C1 segment of cervical spinal cord (tissue), 14 donors: ENCODE data around the gene ULBP1.
"Not testable (repeated sequence)": the region's sequence is repeated elsewhere in the genome, so short reads cannot be mapped to it uniquely, and the experiment has no call there.

Source experiments
- DNase-seq, 14 donors: peaks; one replicate each; lab custom pipeline; 2025; lab: John Stamatoyannopoulos, UW

ULBP1 gene

DNA sequence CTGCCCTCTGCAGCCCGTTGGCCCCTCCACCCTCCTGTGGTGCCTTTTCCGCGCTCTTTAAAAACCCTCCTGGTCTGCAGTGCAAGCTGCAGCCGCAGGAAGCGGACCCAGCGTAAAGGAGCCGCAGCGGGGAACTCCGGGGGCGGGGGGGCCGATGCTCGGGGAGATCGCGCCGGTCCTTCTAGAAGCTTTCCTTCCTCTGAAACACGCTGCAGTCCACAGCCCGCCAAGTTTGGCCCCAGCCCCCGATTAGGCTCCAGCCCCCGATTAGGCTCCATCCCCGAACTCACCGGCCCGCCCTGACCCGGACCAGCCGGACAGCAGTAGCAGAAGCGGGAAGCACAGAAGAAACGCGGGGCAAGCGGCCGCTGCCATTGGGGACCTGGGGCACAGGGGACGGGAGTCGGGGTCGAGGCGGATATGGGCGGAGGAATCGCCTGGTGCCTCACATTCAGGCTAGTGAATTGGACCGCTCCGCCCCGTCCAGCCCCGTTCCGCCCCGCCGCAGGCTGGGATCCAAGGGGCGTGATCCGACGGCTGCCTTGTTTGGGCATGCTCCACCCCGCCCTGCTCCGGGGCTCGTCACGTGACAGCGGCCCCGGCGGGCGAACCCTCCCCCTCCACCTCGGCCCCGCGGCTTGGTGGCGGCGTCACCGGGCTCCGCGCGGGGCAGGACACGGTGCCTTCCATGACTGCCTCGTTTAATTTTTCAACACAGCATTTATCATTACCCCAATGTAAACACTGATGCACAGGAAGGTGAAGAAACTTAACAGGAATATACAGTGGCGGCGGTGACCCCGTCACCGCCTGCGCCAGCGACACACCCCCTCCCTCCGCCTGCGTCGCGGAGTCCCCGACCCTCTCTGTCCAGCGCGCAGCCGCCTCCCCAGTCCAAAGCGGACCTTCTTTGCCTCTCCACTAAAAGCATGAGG is 41.3 kb downstream of the ULBP1 start:
- peak; percentile 3 to 83 (median 56) for DNase-seq

DNA sequence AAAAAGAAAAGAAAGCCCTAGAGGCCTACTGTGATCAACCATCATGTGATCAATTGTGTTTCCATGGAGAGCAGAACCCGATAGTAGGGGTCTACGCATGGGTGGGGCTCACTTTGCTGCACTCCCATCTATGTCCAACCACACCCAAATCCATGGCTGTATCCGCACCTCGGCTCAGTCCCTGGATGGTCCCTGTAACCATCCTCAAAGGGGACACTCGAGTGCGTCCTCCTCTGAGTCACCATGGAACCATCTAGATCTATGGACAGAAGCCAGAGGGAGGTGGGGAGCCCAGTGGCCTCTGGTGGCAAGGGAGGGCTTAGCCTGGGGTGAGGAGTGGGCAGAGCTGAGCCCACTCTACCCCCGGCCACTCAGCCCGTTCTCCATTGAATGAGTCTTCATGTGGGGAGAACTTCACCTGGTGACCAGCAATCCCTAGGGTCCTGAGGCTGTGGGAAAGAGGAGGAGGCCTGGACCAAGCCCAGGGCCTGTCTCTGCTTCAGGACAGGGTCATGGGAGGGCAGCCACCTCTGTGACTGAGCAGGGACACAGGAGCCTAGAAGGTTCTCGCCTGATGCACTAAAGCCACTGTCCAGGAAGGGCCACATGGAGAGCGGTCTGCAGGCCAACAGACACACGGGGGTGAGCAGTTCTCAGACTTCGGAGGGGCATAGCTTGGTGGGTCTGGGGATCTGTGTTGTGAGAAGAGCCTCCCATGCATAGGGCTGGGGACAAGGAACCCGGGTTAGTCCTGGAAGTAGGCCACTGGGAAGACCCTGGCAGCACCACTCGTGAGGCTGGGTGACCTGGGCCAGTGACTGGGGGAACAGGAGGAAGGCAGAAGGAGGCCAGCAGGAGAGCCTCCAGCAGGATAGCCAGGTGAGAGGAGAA is 42.3 kb downstream of the ULBP1 start:
- DNase-seq = no peak

DNA sequence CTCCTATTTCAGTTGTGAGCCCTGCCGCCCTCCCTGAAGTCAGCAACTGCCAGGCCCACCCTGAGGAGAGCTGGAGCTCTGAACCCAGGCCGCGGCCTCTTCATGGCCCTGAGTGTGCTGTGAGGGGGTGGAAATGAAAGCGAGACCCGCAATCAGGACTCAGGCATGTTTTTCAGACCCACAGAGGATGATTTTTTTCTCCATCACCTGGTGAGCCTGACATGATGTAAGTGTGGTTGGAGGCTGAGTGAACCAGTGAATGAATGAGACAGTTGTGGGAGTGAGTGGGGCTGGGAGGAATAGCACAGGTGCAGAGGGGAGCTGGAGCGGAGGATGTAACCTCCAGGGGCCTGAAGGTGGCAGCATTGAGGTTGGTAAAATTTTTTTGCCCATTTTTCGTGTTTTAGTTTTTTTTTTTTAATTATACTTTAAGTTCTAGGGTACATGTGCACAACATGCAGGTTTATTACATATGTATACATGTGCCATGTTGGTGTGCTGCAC is 43.3 kb downstream of the ULBP1 start:
- DNase-seq = no peak

DNA sequence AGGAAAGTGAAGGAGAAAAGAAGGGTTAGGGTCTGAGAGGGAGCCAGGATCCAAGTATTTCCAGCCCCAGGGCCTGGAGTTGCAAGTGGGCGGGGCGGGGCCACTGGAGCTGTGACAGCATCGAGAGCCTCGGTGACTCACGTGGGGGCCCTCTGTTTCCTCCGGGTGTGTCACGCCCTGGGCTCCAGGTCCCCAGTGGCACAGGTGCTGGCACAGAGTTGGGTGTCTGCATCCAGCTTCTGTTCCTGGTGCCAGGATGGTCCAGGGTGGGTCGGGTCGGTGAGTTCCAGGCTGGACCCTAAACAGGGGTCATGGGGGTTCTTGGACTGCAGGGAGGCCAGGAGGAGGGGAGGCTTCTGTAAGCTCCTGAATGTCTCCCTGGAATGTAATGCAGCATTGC is 44.8 kb downstream of the ULBP1 start:
- no peak for DNase-seq

DNA sequence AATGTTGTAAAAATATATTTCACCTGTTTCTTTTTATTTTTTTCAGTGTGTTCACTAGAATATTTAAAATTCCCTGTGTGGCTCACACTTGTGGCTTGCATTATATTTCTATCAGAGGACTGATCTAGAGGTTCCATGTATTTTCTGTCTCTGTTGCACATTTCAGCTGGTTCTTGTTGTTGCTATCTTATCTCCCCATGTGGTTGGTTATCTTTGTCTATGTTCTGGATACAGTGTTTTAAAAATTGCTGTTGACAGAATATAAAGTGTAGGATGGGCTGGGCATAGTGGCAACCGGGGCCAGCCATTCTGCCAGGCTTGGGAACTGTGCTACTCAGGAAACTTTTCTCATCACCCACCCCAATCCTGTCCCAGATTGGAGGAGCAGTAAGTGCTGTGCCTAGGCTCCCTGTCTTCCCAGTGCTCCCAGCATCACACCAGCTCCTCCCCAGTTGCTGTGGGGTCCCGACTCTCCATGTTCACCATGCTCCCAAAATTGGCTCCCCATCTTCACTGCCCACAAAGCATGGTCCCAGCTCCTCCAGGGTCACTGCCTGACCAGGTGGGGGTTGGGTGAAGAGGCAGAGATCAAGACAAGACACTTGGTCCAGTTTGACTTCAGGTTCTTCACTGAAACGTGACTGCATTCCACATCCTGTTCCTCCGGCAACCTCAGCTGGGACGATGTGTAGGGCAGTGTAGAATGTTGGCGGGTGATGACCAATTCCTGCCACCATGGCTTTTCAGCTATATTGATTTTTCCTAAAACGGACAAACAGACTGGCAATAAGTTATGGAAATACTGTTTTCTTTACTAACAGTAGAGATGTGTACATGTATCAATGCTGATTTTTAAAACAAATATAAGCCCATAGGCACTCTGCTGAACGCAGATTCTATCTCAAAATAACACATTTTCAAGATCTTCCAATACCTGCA is 49.4 kb downstream of the ULBP1 start:
- not testable (repeated sequence) for DNase-seq

DNA sequence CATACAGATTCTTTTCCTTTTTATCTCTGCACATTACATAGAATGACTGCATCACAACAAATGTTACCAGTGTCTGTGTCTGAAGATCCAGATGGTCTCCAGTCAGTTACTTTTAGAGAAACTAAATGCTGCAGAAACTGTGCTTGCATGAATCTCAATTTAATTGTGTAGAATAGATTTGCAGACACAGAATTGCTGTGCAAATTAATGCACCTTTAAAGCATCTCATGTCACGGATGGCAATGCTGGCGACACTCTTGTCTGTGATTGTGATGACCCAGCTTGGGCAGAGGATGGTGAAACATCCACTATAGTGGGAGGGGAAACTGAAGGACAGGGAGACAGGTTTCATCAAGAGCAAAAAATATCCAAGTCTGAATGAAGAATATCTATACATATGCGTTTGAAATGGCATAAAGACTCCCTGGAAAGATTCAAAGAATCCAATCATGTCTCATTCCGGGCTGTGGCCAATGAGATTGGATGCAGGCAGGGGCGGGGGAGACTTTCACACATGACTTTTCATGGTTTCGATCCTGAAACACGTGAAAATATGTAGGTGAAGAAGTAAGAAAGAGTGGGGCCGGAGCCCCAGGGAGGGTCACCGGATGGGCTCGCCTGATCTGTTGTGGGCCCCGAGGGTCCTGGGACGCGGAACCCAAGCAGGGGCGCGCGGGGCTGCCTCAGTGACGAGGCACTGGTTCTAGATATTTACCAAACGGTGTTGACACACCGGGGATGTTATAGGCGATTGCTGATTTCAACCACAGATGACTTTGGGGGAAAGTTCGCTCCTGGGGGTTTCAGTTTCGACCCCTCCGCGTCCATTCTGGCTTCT is 50.3 kb downstream of the ULBP1 start:
- DNase-seq = not testable (repeated sequence)

GRCh38 chr6:150014623-150015280 is 51.0 kb downstream of the ULBP1 start:
- not testable (repeated sequence) for DNase-seq

- not testable (repeated sequence) for DNase-seq
These were observed 51.7 kb downstream of the ULBP1 start for GRCh38 chr6:150015281-150016001.

DNA sequence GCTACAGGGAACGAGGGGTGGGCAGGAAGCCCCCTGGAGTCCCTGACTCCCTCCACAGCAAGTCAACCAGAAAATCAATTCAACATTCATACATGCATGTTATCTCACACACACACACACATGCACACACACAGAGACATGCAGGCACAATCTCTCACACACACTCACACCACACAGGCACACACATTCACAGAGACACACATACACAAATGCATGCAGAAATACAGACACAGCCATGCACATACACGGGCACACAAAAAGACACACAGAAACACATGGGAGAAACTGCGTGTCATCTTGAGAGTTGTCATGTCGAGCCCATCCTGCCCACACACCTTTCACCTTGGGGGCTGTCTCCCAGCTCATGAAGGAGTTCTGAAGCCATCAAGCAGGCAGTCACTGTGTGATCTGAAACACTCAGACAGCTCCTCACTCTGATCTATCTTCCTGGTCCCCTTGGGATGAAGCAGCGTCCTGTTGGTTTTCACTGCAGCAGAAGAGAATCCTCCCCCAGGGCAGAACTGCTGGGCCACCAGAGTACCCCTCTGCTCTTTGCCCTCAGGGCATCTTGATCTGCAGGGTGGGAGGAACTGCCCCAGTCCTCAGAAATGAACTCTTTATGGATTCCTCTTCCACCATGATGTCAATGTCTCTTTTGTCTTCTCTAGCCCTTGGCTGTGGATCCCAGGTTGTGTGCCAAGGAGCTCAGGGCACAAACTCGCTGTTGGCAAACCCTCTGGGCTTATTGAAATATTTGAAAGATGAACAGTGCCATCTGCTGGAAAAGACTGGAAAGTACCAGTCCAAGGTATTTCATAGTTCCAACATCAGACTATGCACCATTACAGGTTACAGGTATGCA is 52.8 kb downstream of the ULBP1 start:
- peak in 11 of 14 donors; percentile 4 to 65 (median 39) for DNase-seq

DNA sequence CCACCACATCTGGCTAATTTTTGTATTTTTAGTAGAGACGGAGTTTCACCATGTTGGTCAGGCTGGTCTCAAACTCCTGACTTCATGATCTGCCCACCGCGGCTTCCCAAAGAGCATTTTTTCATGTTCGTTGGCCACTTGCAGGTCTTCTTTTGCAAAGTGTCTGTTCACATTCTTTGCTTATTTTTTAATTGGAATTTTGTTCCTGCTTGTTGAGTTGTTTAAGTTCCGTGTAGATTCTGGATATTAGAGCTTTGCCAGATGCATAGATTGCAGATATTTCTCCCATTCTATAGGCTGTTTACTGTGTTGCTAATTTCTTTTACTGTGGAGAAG is 53.4 kb downstream of the ULBP1 start:
- not testable (repeated sequence) for DNase-seq

GRCh38 chr6:150018846-150019580 is 55.3 kb downstream of the ULBP1 start:
- DNase-seq = no peak

GRCh38 chr6:150021870-150022269 is 58.1 kb downstream of the ULBP1 start:
- DNase-seq = not testable (repeated sequence)
